Esophagus (tissue), 2 donors: Measurements from ENCODE around the gene RAET1G. TPM values are rescaled to one million over a fixed set of nuclear protein-coding genes. Genes with fewer than 3 reads are reported as not detected.
"Not testable (repeated sequence)": the region's sequence is repeated elsewhere in the genome, so short reads cannot be mapped to it uniquely, and the experiment has no call there.

Source experiments
- H3K27ac ChIP-seq, 2 donors: one replicate each; pipeline ENCODE4 v1.5.1; 2013; ENCODE audit warnings: low read depth in 2 of 2, mild to moderate bottlenecking in 2 of 2, inconsistent platforms in 1 of 2, low read length in 1 of 2, moderate library complexity in 1 of 2
- H3K27me3 ChIP-seq, 2 donors: one replicate each; pipeline ENCODE4 v1.6.1; 2013; ENCODE audit warnings: low read length in 2 of 2, control low read depth in 1 of 2, mild to moderate bottlenecking in 1 of 2; ENCODE audit not compliant: insufficient read depth in 2 of 2, control insufficient read depth in 1 of 2
- H3K36me3 ChIP-seq, 2 donors: one replicate each; pipeline ENCODE4 v1.6.1; 2013; ENCODE audit warnings: low read length in 1 of 2; ENCODE audit not compliant: control insufficient read depth in 2 of 2, insufficient read depth in 2 of 2
- H3K4me1 ChIP-seq, 2 donors: one replicate each; pipeline ENCODE4 v1.6.1; 2013; ENCODE audit warnings: low read length in 1 of 2; ENCODE audit not compliant: control insufficient read depth in 2 of 2, insufficient read depth in 2 of 2
- H3K4me3 ChIP-seq, 2 donors: one replicate each; pipeline ENCODE4 v1.5.1; 2013; ENCODE audit warnings: low read length in 2 of 2, mild to moderate bottlenecking in 2 of 2, low read depth in 1 of 2, moderate library complexity in 1 of 2
- H3K9me3 ChIP-seq, 2 donors: one replicate each; pipeline ENCODE4 v1.6.1; 2013; ENCODE audit warnings: mild to moderate bottlenecking in 2 of 2, low read depth in 1 of 2, low read length in 1 of 2, moderate library complexity in 1 of 2; ENCODE audit not compliant: control insufficient read depth in 2 of 2, insufficient read depth in 1 of 2
- WGBS, 2 donors: extraction: QIAGEN DNeasy Blood & Tissue Kit; methylation state at CpG; one replicate each; pipeline ENCODE4 v1.1.7; 2013; 5-methylcytosine and 5-hydroxymethylcytosine counted together
- polyA plus RNA-seq, 2 donors: library from polyadenylated mRNA; stranded (reverse); fragments of 200-250 nt; gene quantifications; one replicate each; pipeline ENCODE4 v1.2.3, GENCODE V29; 2013
- donor health status: healthy with polysubstance abuse.
- donor health status: Bipolar disorder and iron deficiency.

Gene RAET1G
- polyA plus RNA-seq, 2 donors, result 8.9 to 21.2 TPM

DNA sequence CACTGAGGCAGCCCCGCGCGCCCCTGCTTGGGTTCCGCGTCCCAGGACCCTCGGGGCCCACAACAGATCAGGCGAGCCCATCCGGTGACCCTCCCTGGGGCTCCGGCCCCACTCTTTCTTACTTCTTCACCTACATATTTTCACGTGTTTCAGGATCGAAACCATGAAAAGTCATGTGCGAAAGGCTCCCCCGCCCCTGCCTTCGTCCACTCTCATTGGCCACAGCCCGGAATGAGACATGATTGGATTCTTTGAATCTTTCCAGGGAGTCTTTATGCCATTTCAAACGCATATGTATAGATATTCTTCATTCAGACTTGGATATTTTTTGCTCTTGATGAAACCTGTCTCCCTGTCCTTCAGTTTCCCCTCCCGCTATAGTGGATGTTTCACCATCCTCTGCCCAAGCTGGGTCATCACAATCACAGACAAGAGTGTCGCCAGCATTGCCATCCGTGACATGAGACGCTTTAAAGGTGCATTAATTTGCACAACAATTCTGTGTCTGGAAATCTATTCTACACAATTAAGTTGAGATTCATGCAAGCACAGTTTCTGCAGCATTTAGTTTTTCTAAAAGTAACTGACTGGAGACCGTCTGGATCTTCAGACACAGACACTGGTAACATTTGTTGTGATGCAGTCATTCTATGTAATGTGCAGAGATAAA lies 32.2 kb upstream of the RAET1G start:
- not testable (repeated sequence) for H3K36me3 ChIP-seq, H3K4me1 ChIP-seq, H3K9me3 ChIP-seq, H3K4me3 ChIP-seq, H3K27ac ChIP-seq
- 16% methylated on average over 12 to 13 of the region's 21 CpGs for whole genome bisulfite sequencing, 2 donors
- peaks cover 0 to 11% of the 10 kb centered on the region in 2 donors for H3K27me3 ChIP-seq

DNA sequence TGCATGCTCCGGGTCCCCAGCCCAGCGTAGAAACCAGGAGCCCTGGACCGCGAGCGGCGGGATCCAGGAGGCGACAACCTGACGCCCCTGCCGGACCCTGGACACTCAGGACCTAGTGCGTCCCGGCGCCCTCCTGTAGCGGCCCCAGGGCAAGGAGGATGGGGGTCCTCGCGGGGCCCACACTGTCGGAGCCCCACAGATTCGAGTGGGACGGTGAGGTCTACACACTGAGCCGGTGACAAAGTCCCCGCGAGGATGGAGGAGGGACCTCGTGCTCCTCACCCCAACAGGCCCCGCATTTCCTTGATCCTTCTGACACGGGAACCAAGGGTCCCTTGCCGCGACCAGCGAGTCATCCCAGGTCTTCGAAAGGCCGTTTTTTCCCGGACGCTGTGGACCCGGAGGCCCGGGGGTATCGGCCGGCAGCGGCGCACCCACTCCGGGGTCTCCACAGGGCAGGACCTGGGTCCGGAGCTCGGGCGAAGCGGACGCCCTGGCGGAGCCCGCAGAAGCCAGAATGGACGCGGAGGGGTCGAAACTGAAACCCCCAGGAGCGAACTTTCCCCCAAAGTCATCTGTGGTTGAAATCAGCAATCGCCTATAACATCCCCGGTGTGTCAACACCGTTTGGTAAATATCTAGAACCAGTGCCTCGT lies 31.5 kb upstream of the RAET1G start:
- not testable (repeated sequence) for H3K27ac ChIP-seq, H3K36me3 ChIP-seq, H3K4me3 ChIP-seq, H3K9me3 ChIP-seq, H3K4me1 ChIP-seq
- peaks cover 0 to 11% of the 10 kb centered on the region in 2 donors for H3K27me3 ChIP-seq
- 4 to 7% methylated on average over 28 to 34 of the region's 53 CpGs for WGBS, 2 donors

DNA sequence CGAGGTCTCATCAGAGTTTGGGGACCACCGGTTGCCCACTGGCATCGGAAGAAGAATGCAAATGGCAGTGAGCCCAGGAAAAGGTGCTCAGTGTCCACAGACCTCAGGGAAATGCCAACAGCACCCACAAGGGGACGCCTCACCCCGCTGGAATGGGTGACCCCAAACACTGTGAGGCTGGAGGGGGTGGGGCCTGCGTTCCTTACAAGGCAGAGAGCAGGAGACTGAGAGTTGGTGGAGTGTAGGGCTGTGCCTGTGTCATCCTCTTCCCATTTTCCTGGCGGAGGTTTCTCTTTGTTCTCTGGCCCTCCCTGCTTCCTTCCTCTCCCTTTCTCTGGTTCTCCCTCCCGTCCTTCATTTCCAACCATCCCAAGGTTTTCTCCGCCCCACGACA lies 31.0 kb upstream of the RAET1G start:
- H3K4me1 ChIP-seq, H3K9me3 ChIP-seq, H3K4me3 ChIP-seq, H3K36me3 ChIP-seq, H3K27ac ChIP-seq: not testable (repeated sequence)
- H3K27me3 ChIP-seq, result peaks cover 0 to 11% of the 10 kb centered on the region in 2 donors
- 0 to 10% methylated on average over 1 to 3 of the region's 10 CpGs for WGBS, 2 donors

- peaks cover 0 to 11% of the 10 kb centered on the region in 2 donors for H3K27me3 ChIP-seq
- H3K36me3 ChIP-seq, H3K4me3 ChIP-seq, H3K9me3 ChIP-seq, H3K27ac ChIP-seq, H3K4me1 ChIP-seq: not testable (repeated sequence)
- 35 to 42% methylated on average over 2 of the region's 2 CpGs for WGBS, 2 donors
Observed at GRCh38 chr6:149953390-149953789, 30.5 kb upstream of the RAET1G start.

DNA sequence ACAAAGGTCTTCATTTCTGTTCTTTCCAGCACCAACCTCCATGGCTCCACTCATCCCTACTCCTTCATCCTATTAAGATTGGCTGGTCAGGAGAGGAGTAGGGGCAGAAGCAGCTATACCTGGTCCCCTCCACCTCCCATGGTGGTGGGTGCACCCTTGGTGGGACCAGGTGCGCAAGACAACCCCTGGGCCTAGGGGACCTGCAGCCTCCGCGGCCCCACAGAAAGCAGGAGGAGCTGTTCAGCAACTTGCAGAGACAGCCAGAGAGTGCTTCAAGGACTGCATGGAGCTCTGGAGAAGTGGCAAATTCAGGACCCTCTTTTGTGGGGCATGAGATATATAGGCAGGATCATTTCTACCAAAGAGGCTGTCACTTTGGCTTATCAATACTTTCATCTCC lies 28.7 kb upstream of the RAET1G start:
- peaks cover 0 to 11% of the 10 kb centered on the region in 2 donors for H3K27me3 ChIP-seq
- H3K4me3 ChIP-seq, result no peak overlapping the region
- H3K27ac ChIP-seq, result no peak overlapping the region
- peaks cover 0 to 4% of the 10 kb centered on the region in 2 donors for H3K4me1 ChIP-seq
- H3K9me3 ChIP-seq, result peaks cover 0 to 2% of the 10 kb centered on the region in 2 donors
- 85 to 89% methylated on average over 3 of the region's 3 CpGs for WGBS, 2 donors
- no peaks in the 10 kb centered on the region for H3K36me3 ChIP-seq

GRCh38 chr6:149951096-149951495 lies 28.2 kb upstream of the RAET1G start:
- peaks cover 0 to 10% of the 10 kb centered on the region in 2 donors for H3K27me3 ChIP-seq
- no peak overlapping the region for H3K4me3 ChIP-seq
- peaks cover 0 to 4% of the 10 kb centered on the region in 2 donors for H3K4me1 ChIP-seq
- H3K27ac ChIP-seq, result no peak overlapping the region
- WGBS, 2 donors, result 78 to 85% methylated on average over 9 of the region's 9 CpGs
- H3K9me3 ChIP-seq, result peaks cover 0 to 2% of the 10 kb centered on the region in 2 donors
- H3K36me3 ChIP-seq, result no peaks in the 10 kb centered on the region

- Histone ChIP-seq H3K27ac (no peak overlapping the region), H3K36me3 (no peaks in the 10 kb centered on the region), H3K4me1 (peaks cover 0 to 4% of the 10 kb centered on the region in 2 donors), H3K27me3 (peaks cover 0 to 5% of the 10 kb centered on the region in 2 donors), H3K4me3 (no peak overlapping the region), H3K9me3 (peaks cover 0 to 2% of the 10 kb centered on the region in 2 donors)
- WGBS, 2 donors, result 27 to 38% methylated on average over 8 of the region's 8 CpGs
Observed at GRCh38 chr6:149950423-149950822, 27.5 kb upstream of the RAET1G start.

GRCh38 chr6:149948616-149949015 lies 25.7 kb upstream of the RAET1G start:
- H3K27me3 ChIP-seq, result peaks cover 0 to 3% of the 10 kb centered on the region in 2 donors
- 82 to 90% methylated on average over 5 of the region's 5 CpGs for WGBS, 2 donors

DNA sequence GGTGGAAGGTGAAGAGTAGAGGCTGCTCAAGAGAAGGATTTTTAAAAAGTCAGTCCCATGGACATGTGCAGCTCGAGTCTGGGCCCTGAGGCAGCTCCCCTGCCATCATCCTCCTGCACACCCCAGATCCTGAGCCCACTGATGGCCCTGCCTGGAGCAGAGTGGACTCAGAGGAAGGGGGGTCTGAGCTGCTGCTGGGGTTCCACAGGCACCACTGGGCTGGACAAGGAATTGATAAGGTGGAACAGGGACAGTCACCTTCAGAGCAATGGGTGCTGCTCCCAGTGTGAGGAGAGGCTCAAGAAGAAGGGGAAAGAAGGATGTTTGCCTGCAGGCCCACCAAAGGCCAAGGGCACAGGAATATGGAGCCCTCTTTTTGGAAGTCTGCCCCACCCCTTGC lies 25.1 kb upstream of the RAET1G start:
- no peak overlapping the region for H3K27ac ChIP-seq
- 81% methylated on average over 1 of the region's 1 CpG for WGBS, 2 donors
- no peak overlapping the region for H3K4me3 ChIP-seq
- H3K36me3 ChIP-seq, result no peaks in the 10 kb centered on the region
- no peaks in the 10 kb centered on the region for H3K4me1 ChIP-seq
- peaks cover 0 to 3% of the 10 kb centered on the region in 2 donors for H3K27me3 ChIP-seq
- peaks cover 0 to 2% of the 10 kb centered on the region in 2 donors for H3K9me3 ChIP-seq

More at GRCh38 chr6:149948616-149949015, 25.7 kb upstream of the RAET1G start:
- Histone ChIP-seq H3K4me1 (no peaks in the 10 kb centered on the region), H3K4me3 (no peak overlapping the region), H3K27ac (no peak overlapping the region), H3K36me3 (no peaks in the 10 kb centered on the region), H3K9me3 (peaks cover 0 to 2% of the 10 kb centered on the region in 2 donors)

DNA sequence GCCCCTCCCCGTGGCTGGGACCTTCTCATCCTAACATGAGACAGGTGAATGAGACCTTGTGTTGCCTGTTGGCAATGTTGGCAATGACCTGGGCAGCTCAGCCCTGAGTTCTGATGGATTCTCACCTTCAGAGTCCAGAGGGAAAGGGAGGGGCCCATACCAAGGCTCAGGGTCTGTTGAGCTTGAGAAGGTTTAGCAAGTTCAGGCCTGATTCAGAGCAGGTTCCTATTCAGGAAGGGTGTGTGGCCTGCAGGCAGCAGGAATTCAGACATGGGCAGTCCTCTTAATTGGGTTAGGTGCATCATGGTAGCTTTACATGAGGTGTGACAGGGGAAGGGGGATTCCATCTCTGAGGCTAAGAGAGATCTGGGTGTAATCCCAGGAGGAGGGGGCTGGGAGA lies 24.6 kb upstream of the RAET1G start:
- H3K4me1 ChIP-seq, H3K9me3 ChIP-seq, H3K27ac ChIP-seq, H3K36me3 ChIP-seq, H3K27me3 ChIP-seq, H3K4me3 ChIP-seq: not testable (repeated sequence)
- WGBS, 2 donors, result no CpG with 5 or more reads among the region's 1 CpG
